Gastroesophageal sphincter (tissue), 3 donors: Measurements from ENCODE around the gene GPR15LG.

Experiments
- EP300 ChIP-seq: sonication (generic); formaldehyde crosslinking; IDR thresholded peaks from one replicate; pipeline ENCODE4 v1.6.1; 2017; ENCODE audit warnings: antibody characterized with exemption, mild to moderate bottlenecking
- POLR2A ChIP-seq, 2 donors: fragments of 450-650 bp; IDR thresholded peaks; one replicate each; pipeline ENCODE4 v1.6.1; 2017; ENCODE audit warnings: antibody characterized with exemption in 2 of 2, mild to moderate bottlenecking in 2 of 2, moderate library complexity in 1 of 2
- POLR2AphosphoS5 ChIP-seq: sonication (generic); formaldehyde crosslinking; IDR thresholded peaks from one replicate; pipeline ENCODE4 v1.6.1; 2017; ENCODE audit warnings: antibody characterized with exemption
- TF ChIP-seq, protein P1 (sequence below), 4 experiments: fragments of 200-600 bp in 2 of 4; fragments of 450-650 bp in 2 of 4; sonication (generic) in 1 of 4; IDR thresholded peaks; one replicate each; pipeline ENCODE4 v1.5.1; 2017 to 2019; ENCODE audit warnings: antibody characterized with exemption in 4 of 4, mild to moderate bottlenecking in 2 of 4, moderate library complexity in 2 of 4

DNA sequence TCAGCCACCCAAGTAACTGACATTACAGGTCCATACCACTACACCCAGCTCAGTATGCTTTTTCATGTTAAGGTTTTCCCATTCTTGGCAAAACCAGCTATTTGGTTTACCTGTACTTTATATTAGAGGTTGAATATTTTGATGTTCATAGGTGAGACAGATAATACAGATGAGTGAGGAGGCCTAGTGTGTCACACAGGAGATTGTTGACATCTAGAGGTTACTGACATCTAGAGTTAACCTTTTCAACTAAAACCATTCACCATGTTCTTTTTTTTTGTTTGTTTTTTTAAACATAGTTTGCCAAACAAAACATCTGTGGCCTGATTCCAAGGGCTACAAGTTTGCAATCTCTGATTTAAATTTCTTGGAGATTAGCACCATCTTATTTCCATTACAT lies 26.3 kb upstream of the GPR15LG start:
- TF ChIP-seq, protein P1, sequence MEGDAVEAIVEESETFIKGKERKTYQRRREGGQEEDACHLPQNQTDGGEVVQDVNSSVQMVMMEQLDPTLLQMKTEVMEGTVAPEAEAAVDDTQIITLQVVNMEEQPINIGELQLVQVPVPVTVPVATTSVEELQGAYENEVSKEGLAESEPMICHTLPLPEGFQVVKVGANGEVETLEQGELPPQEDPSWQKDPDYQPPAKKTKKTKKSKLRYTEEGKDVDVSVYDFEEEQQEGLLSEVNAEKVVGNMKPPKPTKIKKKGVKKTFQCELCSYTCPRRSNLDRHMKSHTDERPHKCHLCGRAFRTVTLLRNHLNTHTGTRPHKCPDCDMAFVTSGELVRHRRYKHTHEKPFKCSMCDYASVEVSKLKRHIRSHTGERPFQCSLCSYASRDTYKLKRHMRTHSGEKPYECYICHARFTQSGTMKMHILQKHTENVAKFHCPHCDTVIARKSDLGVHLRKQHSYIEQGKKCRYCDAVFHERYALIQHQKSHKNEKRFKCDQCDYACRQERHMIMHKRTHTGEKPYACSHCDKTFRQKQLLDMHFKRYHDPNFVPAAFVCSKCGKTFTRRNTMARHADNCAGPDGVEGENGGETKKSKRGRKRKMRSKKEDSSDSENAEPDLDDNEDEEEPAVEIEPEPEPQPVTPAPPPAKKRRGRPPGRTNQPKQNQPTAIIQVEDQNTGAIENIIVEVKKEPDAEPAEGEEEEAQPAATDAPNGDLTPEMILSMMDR (IDR thresholded peaks at IDR 0.05): no peak
- TF ChIP-seq EP300 (no peak), POLR2AphosphoS5 (no peak), POLR2A (IDR thresholded peaks at IDR 0.05) (no peak)
